ENCODE results near the gene PIWIL4.

PIWIL4 gene

DNA sequence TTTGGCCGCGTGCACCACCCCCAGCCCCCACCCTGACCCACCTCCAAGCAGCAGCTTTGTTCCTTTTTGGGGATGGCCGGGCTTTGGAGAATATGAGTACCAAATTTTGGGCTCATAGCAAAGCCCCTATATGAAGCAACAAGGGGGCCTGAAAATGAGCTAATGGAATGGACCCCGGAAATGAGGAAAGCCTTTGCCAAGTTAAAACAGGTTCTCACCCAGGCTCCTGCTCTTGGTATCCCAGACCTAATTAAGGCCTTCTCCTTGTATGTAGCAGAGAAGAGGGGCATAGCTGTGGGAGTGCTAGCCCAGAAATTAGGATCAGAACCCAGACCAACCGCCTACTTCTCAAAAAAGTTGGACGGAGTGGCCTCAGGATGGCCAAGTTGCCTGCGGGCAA is 87.0 kb downstream of the PIWIL4 start:
- in situ Hi-C loops (cut with HindIII; ENCODE audit: low pct_unique_long_range_greater_than_20kb, low sequenced_read_pairs): no loop called here
- DNase-seq (ENCODE audit: low read depth in 1 of 2, low spot score in 1 of 2): no peak
- no peak for TF ChIP-seq JUND (IDR thresholded peaks at IDR 0.05; ENCODE audit: low read depth)

DNA sequence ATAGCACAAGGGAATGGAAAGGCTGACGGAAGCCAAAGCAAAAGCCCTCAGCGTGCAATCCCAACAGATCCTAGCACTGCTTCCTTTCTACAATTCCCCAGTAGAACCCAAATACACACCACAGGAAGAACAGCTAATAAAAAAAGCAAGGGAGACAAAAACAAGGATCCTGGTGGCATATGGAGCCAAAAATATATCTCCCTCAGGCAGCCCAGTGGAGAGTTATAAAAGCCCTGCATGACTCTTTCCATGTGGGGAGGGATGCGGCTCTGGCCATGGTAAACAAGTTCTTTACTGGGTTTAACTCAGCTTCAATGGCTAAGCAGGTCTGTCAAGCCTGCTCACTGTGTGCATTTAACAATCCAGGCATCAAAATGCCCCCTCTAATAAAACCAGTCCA is 88.1 kb downstream of the PIWIL4 start:
- no peak for DNase-seq (ENCODE audit: low read depth in 1 of 2, low spot score in 1 of 2)
- TF ChIP-seq JUND (IDR thresholded peaks at IDR 0.05; ENCODE audit: low read depth): no peak
- in situ Hi-C loops (cut with HindIII; ENCODE audit: low pct_unique_long_range_greater_than_20kb, low sequenced_read_pairs): no loop called here

DNA sequence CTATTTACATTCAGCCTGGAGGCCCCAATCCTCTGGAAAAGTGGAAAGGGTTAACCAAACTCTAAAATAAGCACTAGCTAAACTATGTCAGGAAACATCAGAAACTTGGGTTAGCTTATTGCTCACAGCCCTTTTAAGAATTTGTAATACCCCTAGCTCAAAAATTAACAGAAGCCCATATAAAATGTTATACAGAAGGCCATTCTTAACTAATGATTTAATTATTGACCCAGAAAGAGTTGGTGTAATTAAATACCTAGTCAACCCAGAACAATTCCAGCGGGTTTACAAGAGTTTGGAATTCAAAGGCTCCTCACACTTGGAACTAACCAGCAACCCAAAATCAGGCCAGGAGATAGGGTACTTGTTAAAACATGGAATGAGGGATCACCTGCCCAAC is 88.8 kb downstream of the PIWIL4 start:
- in situ Hi-C loops (cut with HindIII; ENCODE audit: low pct_unique_long_range_greater_than_20kb, low sequenced_read_pairs): no loop called here
- no peak for DNase-seq (ENCODE audit: low read depth in 1 of 2, low spot score in 1 of 2)
- no peak for TF ChIP-seq JUND (IDR thresholded peaks at IDR 0.05; ENCODE audit: low read depth)

DNA sequence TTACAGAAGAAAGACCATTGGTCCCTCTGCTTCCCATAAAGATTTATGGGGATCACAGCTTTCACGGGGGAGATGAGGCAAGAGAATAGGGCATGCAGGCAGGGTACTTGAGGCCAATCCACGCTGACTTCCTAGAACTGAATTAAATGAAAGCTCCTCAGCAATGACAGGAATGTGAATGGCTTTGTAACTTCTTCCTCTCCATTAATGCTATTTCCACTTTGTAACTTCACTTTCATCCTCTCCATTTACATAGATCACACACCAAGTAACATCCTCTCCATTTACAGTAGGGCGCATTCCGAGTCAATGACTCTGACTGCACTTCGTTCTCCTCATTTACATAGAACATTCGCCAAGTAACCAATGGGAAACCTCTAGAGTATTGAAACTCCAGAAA is 89.8 kb downstream of the PIWIL4 start:
- in situ Hi-C loops (cut with HindIII; ENCODE audit: low pct_unique_long_range_greater_than_20kb, low sequenced_read_pairs): no loop called here
- no peak for DNase-seq (ENCODE audit: low read depth in 1 of 2, low spot score in 1 of 2)
- no peak for TF ChIP-seq JUND (IDR thresholded peaks at IDR 0.05; ENCODE audit: low read depth)

DNA sequence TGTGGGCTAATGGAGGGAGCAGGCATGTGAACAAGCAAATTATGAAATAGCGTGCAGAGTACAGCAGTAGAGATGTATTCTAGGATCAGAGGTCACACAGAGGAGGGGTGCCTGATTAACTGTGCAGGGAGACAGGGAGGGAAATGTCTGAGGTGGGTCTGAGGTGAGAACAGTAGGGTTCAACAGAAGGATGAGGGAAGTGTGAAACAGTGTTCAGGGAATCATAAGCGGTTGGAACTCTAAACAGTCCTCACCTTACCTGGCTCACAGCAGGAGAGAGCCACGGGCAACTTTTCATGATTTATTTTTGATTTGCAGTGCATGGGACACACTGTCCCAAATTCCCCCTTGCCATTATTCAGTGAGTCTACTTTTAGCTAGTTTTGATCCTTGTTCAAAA is 90.5 kb downstream of the PIWIL4 start:
- in situ Hi-C loops (cut with HindIII; ENCODE audit: low pct_unique_long_range_greater_than_20kb, low sequenced_read_pairs): no loop called here
- DNase-seq (ENCODE audit: low read depth in 1 of 2, low spot score in 1 of 2): no peak
- TF ChIP-seq JUND (IDR thresholded peaks at IDR 0.05; ENCODE audit: low read depth): no peak

DNA sequence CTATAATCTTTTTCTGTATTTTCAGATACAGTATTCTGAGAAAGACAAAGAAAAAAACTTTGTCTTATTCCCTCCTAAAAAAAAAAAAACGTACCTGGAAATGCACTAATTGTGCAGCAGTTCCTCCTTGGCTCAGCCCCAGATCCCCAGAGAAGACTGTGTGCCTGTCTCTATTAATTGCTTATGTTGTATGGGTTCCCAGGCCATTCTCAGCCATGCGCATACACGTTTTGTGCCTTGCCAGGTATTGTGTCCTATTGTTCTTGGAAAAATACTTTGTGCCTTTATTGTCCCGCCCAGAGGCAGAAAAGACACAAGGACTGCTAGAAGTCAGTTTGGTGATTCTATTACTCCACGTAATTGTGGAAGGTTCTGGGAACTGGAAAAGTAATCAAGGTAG is 91.2 kb downstream of the PIWIL4 start:
- in situ Hi-C loops (cut with HindIII; ENCODE audit: low pct_unique_long_range_greater_than_20kb, low sequenced_read_pairs): no loop called here
- TF ChIP-seq JUND (IDR thresholded peaks at IDR 0.05; ENCODE audit: low read depth): no peak
- DNase-seq (ENCODE audit: low read depth in 1 of 2, low spot score in 1 of 2): no peak

DNA sequence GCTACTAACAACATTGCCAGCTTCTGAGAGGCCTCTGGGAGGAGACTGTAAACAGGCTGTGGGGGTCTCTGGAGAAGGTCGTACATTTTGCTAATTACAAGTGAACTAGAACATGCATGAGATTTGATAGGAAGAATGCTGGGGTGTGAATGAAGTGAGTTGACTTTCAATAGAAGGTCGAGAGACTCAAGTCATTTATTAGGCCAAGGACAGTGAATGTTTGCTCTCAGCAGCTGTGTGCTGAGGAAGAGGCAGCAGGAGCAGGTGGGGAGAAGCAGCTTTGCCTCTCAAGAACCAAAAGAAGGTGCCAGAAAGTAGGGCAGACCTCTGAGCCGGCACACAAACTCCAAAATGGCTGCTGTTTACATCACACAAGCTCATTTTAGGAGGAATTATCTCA is 91.7 kb downstream of the PIWIL4 start:
- DNase-seq (ENCODE audit: low read depth in 1 of 2, low spot score in 1 of 2): no peak
- TF ChIP-seq JUND (IDR thresholded peaks at IDR 0.05; ENCODE audit: low read depth): no peak
- in situ Hi-C loops (cut with HindIII; ENCODE audit: low pct_unique_long_range_greater_than_20kb, low sequenced_read_pairs): no loop called here

DNA sequence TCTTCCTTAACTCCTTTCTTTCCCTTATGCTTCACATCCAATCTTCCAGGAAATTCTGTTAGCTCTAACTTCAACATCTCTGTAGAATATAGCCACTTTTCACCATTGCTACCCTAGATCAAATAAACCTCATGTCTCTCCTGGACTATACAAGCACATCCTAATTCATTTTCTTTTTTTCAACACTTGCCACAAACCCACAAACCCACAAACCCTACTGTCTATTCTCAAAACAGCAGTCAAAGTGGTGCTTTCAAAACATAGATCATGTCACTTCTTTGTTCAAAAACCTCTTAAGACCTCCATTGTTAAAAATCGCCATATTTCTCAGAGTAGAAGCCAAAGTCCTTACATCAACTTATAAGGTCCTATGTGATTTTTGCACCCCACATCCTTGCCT is 94.3 kb downstream of the PIWIL4 start:
- TF ChIP-seq JUND (IDR thresholded peaks at IDR 0.05; ENCODE audit: low read depth): no peak
- in situ Hi-C loops (cut with HindIII; ENCODE audit: low pct_unique_long_range_greater_than_20kb, low sequenced_read_pairs): no loop called here
- DNase-seq (ENCODE audit: low read depth in 1 of 2, low spot score in 1 of 2): no peak

DNA sequence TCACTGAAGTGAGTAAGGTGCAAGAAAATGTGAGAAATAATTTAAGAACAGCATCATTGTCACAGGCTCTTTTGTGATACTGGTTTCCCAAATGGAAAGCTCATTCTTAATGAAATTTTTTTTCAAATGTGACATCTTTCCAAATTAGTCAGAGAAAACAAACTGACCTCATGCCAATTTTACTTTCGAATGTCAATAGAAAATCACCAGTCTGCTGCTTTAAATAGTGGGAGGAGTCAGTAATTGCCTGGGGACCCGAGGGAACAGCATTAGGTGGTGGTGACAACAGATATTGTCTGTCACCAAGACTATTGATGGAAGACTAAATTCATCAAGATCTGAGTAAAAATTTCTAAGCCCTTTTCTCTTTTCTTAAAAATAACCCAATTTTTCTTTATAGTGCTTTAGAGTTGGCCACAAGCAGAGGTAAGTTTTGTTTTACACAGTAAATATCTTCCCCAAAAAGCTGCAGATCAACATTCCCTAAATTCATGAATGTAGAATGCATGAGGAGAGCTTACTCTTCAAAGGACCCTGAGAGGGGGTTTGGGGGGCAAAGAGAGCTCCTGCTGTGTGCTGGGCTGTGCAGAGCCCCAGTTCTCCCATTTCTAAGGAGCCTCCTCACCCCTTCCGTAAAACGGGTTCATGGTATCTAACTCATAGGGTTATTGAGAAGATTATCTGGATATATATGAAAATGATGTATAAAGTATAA is 95.1 kb downstream of the PIWIL4 start:
- in situ Hi-C loops (cut with HindIII; ENCODE audit: low pct_unique_long_range_greater_than_20kb, low sequenced_read_pairs): no loop called here
- DNase-seq (ENCODE audit: low read depth in 1 of 2, low spot score in 1 of 2): no peak
- no peak for TF ChIP-seq JUND (IDR thresholded peaks at IDR 0.05; ENCODE audit: low read depth)

DNA sequence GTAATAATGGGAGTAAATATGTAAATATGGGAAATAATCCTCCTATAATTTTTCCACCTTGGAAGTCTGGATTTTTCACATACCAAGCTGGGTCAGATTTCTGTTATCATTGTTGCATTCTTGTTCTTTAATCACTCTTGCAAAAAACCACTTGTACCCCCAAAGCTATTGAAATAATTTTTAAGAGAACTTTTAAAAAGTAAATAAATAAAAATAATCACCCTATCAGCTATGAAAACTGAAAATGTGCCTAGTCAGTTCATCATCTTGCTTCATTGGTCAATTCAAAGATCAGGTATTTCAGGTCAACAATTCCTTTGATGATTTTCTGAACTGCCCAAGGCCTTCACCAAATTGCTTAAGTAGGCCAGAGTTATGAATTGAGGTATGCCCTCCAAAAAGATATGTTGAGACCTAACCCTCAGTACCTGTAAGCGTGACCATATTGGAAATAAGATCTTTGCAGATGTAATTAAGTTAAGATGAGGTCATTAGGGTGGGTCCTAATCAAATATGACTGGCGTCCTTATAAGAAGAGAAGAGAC is 95.8 kb downstream of the PIWIL4 start:
- in situ Hi-C loops (cut with HindIII; ENCODE audit: low pct_unique_long_range_greater_than_20kb, low sequenced_read_pairs): no loop called here
- no peak for TF ChIP-seq JUND (IDR thresholded peaks at IDR 0.05; ENCODE audit: low read depth)
- no peak for DNase-seq (ENCODE audit: low read depth in 1 of 2, low spot score in 1 of 2)

DNA sequence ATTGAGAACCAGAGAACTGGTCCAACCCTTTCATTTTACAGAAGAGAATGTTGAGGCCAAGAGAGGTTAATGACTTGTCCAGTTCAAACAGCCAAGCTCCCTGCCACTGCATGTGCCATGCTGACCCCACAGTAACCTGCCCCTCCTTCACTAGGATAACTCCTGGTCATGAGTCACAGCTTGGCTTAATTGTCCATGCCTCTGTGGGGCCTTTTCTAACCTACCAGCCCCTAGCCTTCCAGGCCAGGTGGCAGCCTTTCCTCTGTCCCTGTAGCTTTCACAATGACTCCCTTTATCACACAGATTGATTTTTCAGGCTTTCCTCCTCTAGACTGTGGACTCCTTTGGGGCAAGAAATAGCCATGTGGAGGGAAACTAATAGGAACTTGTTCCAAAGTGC is 97.2 kb downstream of the PIWIL4 start:
- no peak for TF ChIP-seq JUND (IDR thresholded peaks at IDR 0.05; ENCODE audit: low read depth)
- DNase-seq (ENCODE audit: low read depth in 1 of 2, low spot score in 1 of 2): no peak
- in situ Hi-C loops (cut with HindIII; ENCODE audit: low pct_unique_long_range_greater_than_20kb, low sequenced_read_pairs): no loop called here

DNA sequence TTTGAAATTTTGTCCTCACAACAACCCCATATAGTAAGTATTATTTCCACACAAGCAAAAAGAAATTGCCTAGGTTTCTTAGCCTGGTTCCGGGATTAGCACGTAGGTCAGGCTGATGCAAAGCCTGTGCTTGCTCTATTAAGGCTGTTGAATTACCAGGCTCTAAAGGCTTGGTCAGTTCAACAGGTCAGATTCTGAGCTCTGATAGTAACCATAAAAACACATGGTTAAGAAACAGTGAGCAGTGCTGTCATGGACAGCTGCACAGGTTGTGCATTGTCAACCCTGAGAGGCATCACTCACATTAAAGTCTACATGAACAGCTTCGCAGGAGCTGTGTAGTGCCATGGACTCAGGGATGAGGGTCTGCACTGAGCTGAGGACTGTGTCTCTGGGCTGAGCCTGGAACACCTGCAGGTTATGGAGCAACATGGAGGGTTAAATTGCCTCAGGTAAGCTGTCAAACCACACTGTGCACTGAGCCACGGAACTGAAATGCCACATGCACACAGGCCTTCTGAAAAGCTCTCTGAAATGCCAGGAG is 98.0 kb downstream of the PIWIL4 start:
- TF ChIP-seq JUND (IDR thresholded peaks at IDR 0.05; ENCODE audit: low read depth): no peak
- in situ Hi-C loops (cut with HindIII; ENCODE audit: low pct_unique_long_range_greater_than_20kb, low sequenced_read_pairs): no loop called here
- DNase-seq (ENCODE audit: low read depth in 1 of 2, low spot score in 1 of 2): no peak

DNA sequence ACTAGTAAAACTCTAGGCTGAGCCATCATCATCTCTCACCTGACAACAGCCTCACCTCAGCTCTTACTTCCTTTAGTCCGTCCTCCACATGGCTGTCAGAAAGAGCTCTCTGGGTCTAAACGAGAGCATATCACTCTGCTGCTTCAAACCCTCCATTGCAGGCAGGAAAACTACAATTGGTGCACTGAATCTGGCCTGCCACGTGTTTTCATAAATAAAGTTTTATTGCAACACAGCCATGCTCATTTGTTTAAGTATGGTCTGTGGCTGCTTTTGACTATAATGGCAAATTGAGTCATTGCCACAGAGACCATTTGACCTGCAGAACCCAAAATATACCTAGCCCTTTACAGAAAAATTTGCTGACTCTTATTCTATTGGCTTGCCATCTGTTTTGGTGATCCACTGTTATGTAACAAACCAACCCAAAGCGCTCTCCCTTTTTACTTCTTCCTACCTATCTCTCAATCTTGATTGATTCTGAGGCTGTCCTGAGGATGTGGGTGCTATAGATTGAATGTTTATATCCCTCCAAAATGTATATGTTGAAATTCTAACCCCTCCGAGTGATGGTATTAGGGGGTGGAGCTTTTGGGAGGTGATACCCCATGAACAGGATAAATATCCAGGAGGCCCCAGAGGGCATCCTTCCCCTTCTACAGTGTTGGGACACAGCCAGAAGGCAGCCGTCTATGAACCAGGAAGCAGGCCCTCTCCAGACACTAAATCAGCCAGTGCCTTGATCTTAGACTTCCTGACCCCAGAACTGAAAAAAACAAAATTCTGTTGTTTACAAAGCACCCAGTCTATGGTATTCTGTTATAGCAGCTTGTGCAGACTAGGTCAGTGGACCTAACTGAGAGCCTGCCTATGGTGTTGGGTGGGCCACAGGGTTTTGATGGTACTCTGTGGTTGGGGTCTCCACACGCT is 99.9 kb downstream of the PIWIL4 start:
- no peak for DNase-seq (ENCODE audit: low read depth in 1 of 2, low spot score in 1 of 2)
- in situ Hi-C loops (cut with HindIII; ENCODE audit: low pct_unique_long_range_greater_than_20kb, low sequenced_read_pairs): no loop called here
- no peak for TF ChIP-seq JUND (IDR thresholded peaks at IDR 0.05; ENCODE audit: low read depth)

All from T47D (cell line).